Lower lobe of right lung (tissue), 2 donors: Measurements from ENCODE around the gene PLOD3. TPM values are rescaled to one million over a fixed set of nuclear protein-coding genes. Genes with fewer than 3 reads are reported as not detected.

Source experiments
- ATAC-seq, 2 donors: fragments of 200-7000 bp; cut with Tn5 transposase; one replicate each; pipeline ENCODE4 v1.9.1; 2020 to 2022; ENCODE audit warnings: mild to moderate bottlenecking in 2 of 2, moderate library complexity in 2 of 2
- DNase-seq: peaks from one replicate; pipeline ENCODE4 v3.0.0-alpha.2; 2020
- H3K27ac ChIP-seq: fragments of 200-600 bp; one replicate; pipeline ENCODE4 v1.8.0; 2022
- H3K27me3 ChIP-seq: fragments of 200-600 bp; one replicate; pipeline ENCODE4 v1.8.0; 2022; ENCODE audit warnings: low read depth
- H3K36me3 ChIP-seq: fragments of 200-600 bp; one replicate; pipeline ENCODE4 v1.8.0; 2022; ENCODE audit warnings: mild to moderate bottlenecking
- H3K4me1 ChIP-seq: fragments of 200-600 bp; one replicate; pipeline ENCODE4 v1.8.0; 2022
- H3K4me3 ChIP-seq: fragments of 200-600 bp; one replicate; pipeline ENCODE4 v1.8.0; 2022; ENCODE audit warnings: mild to moderate bottlenecking
- H3K9me3 ChIP-seq: fragments of 200-600 bp; one replicate; pipeline ENCODE4 v1.8.0; 2022
- CTCF ChIP-seq: fragments of 200-600 bp; IDR thresholded peaks from one replicate; pipeline ENCODE4 v1.8.0; 2022; ENCODE audit warnings: antibody characterized with exemption, mild to moderate bottlenecking
- intact Hi-C: fragments of 100-400 bp; cut with DNase I; formaldehyde crosslinking; loops from one replicate; pipeline ENCODE4 v1.11.0; 2022
- total RNA-seq: library from RNA; stranded (reverse); fragmentation: NEBNext Ultra II Directional; extraction: Animal tissue kit (Norgen Biotek cat#: 25700); gene quantifications from one replicate; pipeline ENCODE4 v1.2.1, GENCODE V29; 2021
- donor health status: DM: no; HTN: yes; CAD: no; lungs with severe emphysema.

The PLOD3 gene
- total RNA-seq, 1 donor from 2014 or later: 87.9 TPM

- no peak for TF ChIP-seq CTCF
- no peaks in the 10 kb centered on the region for H3K27me3 ChIP-seq
- H3K9me3 ChIP-seq: no peaks in the 10 kb centered on the region
- peak overlapping the region; percentile 11 for H3K4me3 ChIP-seq
- H3K4me1 ChIP-seq: peaks cover 63% of the 10 kb centered on the region
- ATAC-seq (peak in 1 of 2 donors; percentile 4), DNase-seq (no peak)
- intact Hi-C loops: no loop called here
- peak overlapping the region; percentile 79 for H3K27ac ChIP-seq
- H3K36me3 ChIP-seq: peaks cover 59% of the 10 kb centered on the region
Observed at GRCh38 chr7:101239191-101239950, 22.0 kb upstream of the PLOD3 start.

DNA sequence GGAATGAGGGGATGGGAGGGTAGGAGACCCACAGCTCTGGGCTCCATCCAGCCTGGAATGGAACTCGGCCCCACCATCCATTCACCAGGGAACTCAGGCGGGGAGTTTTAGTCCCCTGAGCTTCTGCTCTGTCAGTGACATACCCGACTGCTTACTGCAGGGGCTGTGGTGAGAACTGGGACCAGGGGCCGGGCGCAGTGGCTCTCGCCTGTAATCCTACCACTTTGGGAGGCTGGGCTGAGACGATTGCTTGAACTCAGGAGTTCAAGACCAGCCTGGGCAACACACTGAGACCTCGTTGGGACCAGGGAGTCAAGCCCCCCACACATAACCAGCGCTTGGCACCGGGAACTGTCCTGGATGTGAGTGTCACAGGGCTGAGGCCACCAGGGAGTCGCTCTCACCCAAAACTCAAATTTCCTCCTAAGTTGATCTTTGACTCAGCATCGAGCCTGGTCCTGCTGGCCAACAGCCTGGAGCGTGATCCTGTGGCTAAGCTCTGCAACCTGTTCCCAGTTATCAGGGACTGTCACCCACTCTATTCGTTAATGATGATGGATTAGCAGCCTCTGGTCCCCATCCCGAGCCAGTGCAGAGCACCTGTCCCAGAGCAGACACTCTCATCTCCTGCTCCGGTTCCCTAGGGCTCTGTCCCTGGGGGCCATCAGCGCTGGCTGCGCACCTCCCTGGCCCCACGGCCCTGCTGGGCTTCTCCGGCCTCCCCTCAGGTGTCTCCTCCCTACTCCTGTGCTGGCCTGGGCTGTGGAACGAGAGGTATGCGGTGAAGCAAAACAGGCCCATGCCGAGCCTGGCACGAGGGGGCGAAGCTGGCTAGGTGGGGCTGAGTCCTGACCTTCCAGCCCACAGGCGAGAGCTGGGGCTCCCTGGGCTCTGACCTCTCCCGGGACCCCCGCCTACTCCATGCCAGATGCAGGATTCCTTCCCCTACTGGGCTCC lies 21.1 kb upstream of the PLOD3 start:
- H3K4me1 ChIP-seq: peaks cover 57% of the 10 kb centered on the region
- intact Hi-C loops: no loop called here
- peak overlapping the region; percentile 79 for H3K27ac ChIP-seq
- TF ChIP-seq CTCF: no peak
- DNase-seq: no peak
- no peaks in the 10 kb centered on the region for H3K9me3 ChIP-seq
- ATAC-seq: peak in 1 of 2 donors; percentile 3
- peaks cover 59% of the 10 kb centered on the region for H3K36me3 ChIP-seq
- H3K4me3 ChIP-seq: peak overlapping the region; percentile 11
- H3K27me3 ChIP-seq: no peaks in the 10 kb centered on the region

- peak within 1 kb of the TSS; percentile 79 for H3K27ac ChIP-seq
- H3K36me3 ChIP-seq: peaks cover 53% of the 10 kb centered on the region
- H3K9me3 ChIP-seq: no peaks in the 10 kb centered on the region
- no peaks in the 10 kb centered on the region for H3K27me3 ChIP-seq
- DNase-seq (no peak), ATAC-seq (peak; percentile 8 to 19)
- intact Hi-C loops: no loop called here
- TF ChIP-seq CTCF: no peak
- H3K4me1 ChIP-seq: peaks cover 54% of the 10 kb centered on the region
- H3K4me3 ChIP-seq: peak within 1 kb of the TSS; percentile 6
Observed at GRCh38 chr7:101237206-101238067, 20.1 kb upstream of the PLOD3 start, which contains the start of gene CLDN15. CLDN15 (minus strand) TSS chr7:101237802; CDS start chr7:101237581, 221 bp downstream.

DNA sequence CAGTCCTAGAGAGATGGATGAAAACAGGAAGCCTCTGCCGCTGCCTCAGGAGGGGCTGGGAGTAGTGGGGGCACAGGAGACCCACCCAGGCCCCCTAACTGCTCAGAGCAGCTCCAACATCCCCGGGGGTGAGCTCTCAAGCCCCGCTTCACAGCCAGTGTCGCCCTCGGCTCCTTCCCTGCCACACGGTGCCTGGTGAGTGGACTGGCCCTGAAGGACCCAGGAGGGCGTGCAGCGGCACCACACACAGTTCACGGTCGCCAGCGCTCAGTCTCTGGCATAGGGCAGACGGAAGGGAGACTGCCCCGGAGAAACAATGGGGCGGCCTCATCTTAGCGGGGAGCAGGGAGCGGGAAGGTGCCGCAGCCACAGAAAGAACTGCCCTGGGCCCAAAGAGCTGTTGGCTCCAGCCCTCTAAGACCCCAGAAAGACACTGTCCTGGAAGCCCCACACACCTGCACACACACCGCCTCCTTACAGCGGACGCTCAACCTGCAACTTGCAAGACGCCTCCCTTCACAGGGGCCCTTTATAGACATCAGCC lies 19.0 kb upstream of the PLOD3 start:
- no peak for ATAC-seq
- TF ChIP-seq CTCF: no peak
- no peak overlapping the region for H3K27ac ChIP-seq
- peaks cover 53% of the 10 kb centered on the region for H3K4me1 ChIP-seq
- intact Hi-C loops: no loop called here
- no peak for DNase-seq
- no peak overlapping the region for H3K4me3 ChIP-seq
- H3K27me3 ChIP-seq: no peaks in the 10 kb centered on the region
- no peaks in the 10 kb centered on the region for H3K9me3 ChIP-seq
- peaks cover 48% of the 10 kb centered on the region for H3K36me3 ChIP-seq
